ENCODE data around the gene FADS2.

GRCh38 chr11:61895718-61896059 is 67.6 kb downstream of the FADS2 start:
- no peak for TF ChIP-seq CTCF (conservative IDR thresholded peaks at IDR 0.05; ENCODE audit: low read depth, low read length)
- TF ChIP-seq EZH2 (IDR thresholded peaks at IDR 0.05; ENCODE audit: borderline replicate concordance, low read depth, low read length, poor library complexity, severe bottlenecking), result no peak

All from A673 (cell line).